Esophagus mucosa (tissue), 1 donor: Measurements from ENCODE around the gene SEMA4D. TPM values are rescaled to one million over a fixed set of nuclear protein-coding genes. Genes with fewer than 3 reads are reported as not detected.

Experiments used
- ATAC-seq: fragments of 200-7000 bp; cut with Tn5 transposase; one replicate; pipeline ENCODE4 v1.9.1; 2020
- total RNA-seq: library from RNA; stranded (reverse); gene quantifications from one replicate; pipeline ENCODE4 v1.2.4, GENCODE V29; 2023
- donor health status: DM: yes; HTN: yes; CAD: no.

SEMA4D gene
- total RNA-seq, 1 donor from 2014 or later, result 30.4 TPM

DNA sequence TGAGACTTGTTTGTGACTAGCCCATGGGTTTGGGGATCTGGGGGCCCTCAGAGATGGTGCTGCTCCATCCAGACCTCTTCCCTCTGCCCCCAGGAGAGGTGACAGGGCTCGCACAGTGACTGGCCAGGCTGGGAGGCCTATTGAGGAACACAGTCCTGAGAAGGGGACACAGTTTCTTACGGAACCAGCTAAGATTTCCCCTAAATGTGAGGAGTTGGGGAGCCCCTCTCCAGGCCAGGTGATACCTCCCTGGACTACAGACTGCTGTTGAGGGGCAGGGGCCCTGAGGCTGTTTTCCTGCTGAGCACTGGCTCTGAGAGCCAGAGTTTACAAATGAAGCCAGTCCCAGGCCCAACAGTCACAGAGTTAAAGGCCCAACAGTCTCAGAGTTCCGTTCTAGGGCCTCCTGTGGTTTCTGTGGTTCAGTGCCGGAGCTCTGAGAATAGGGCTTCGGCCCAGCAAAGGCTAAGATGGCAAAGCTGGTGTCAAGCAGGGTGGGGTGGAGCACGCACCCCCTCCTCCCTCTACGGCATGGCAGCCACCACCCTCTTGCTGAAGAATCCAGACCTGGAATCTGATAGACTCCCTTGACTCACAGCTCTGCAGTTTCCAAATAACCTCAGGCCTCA is 1.1 kb upstream of the SEMA4D start:
- no peak for ATAC-seq

DNA sequence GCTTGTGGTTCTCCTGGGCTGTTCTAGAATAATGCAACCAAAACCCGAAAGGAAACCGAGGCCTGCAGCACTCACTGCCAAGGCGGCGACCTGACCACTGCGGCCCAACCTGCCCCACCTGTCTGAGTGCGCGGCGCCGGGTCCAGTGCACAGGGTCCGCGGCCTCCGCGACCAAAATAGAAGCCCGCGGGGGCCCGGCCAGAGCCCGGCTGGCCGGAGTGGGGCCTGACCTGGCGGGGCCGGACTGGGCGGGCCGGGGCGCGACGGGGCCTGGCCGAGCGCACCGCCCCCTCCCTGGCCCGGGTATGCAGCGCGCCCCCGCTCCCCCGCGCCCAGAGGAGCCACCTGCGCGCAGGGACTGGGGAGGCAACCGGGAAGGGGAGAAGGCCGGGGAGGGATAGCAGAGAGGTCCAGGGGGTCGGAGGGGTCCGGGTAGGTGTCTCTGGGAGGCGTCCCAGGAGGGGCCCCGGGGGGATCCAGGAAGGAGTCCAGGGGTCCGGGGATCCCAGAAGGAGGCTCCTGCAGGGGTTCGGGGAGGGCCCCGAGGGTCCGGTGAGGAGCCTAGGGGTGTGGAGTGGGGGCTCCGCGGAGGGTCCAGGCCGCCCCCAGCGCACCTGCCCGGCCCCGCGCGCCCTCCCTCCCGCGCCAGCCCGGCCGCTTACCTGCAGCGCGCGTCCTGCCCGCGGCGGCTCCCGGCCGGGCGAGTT is 503 bp downstream of the SEMA4D start:
- peak; percentile 35 for ATAC-seq

GRCh38 chr9:89496645-89497256 is 1.2 kb downstream of the SEMA4D start:
- no peak for ATAC-seq

DNA sequence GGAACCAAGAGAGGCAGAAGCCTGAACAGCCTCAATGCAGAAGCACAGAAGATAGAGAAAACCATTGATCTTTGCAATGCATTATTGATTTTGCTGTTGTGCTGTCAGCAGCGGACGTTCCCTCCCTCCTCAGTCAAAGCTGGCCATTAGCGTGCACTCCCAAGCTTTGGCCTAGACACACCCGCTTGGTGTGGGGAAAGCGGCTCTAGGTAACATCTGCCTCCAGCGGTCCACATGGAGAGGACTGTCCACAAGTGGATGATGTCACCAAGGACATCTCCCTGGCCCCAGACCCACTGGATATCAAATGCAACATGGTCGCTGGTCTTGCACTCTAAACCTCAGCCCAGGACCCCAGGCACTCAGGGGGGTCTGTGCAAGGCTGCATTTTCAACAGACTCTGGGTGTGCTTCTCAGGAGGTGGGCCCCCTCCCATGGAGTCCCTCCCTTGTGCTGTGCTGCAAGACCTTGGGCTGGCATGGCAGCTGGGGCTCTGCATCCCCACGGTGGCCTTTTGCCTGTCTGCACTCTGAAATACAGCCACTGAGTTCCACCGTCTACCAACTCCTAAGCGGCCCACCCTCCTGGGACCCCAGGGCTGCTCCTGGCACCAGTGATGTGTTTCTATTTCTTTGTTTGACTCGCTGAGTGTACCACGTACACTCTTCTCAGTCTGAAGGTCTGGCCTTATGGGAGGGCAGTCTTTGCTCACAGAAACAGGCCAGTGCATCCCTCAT is 1.9 kb downstream of the SEMA4D start:
- ATAC-seq, result no peak

- ATAC-seq, result peak; percentile 43
Measured at GRCh38 chr9:89494199-89494598, 3.7 kb downstream of the SEMA4D start.

DNA sequence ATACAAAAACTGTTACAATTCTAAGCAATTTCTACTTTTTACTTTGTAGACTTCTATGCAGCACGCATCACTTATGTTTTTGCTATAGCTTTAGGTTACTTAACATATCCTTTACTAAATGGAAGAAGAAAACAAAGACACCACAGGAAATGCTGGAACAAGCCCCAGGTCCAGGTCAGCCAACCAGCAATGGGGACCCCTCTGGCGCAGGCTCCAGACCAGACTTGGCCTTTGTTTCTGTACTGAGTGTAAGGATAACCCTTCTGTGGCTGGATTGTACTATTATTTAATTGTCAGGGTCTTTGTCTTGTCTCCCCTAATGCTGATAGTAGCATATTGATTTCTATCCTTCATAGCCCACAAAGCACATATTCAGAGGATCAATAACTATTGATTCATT is 4.2 kb downstream of the SEMA4D start:
- ATAC-seq, result no peak

GRCh38 chr9:89493181-89493580 is 4.7 kb downstream of the SEMA4D start:
- ATAC-seq, result no peak

DNA sequence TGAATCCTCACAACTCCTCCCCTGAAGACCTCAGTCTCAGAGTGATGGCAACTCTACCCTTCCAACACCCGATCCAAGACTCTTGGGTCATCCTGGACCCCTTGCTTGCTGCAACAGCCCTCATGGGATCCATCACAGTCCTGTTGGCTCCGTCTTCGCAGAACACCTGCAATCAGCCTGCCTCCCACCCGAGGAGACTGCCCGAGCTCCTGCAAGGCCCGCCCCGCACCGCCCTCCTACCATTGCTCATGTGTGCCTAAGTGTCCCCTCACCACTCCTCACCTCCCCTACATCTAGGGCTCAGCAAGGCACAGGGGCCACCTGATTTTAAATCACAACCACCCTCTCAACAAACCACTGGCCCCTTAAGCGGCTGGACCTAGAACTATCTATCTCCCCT is 5.3 kb downstream of the SEMA4D start:
- no peak for ATAC-seq

- ATAC-seq, result no peak
Measured at GRCh38 chr9:89491694-89492093, 6.2 kb downstream of the SEMA4D start.

DNA sequence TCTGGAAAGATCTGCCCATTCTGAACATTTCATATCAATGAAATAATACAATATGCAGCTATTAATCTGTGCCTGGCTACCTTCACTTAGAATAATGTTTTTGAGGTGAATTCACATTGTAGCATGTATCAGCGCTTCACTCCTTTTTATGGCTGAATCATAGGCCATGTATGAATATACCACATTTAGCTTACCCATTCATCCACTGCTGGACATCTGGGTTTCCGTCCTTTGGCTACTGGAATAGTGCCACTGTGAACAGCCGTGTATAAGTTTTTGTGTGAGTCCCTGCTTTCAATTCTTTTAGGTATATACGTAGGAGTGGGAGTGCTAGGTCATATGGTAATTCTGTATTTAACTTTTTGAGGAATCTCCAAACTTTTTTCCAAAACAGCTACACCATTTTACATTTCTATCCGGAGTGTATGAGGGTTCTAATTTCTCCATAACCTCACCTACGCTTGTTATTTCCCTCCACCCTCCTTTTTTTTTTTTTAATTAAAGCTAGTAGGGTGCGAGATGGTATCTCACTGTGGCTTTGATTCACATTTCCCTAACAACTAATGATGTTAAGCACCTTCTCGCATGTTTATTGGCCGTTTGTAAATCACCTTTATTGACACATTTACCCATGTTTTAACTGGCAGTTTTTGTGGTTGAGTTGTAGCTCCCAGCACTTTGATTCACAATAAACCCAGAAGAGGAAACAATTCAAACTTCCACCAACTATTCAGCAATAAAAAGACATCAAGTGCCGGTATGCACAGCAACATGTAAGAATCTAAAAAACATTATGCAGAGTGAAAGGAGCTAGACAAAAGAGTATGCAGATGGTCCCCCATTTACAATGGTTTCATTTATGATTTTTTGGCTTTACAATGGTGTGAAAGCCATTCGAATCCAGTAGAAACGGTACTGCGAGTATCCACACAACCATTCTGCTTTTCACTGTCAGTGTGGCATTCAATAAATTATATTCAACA is 8.1 kb downstream of the SEMA4D start:
- no peak for ATAC-seq

DNA sequence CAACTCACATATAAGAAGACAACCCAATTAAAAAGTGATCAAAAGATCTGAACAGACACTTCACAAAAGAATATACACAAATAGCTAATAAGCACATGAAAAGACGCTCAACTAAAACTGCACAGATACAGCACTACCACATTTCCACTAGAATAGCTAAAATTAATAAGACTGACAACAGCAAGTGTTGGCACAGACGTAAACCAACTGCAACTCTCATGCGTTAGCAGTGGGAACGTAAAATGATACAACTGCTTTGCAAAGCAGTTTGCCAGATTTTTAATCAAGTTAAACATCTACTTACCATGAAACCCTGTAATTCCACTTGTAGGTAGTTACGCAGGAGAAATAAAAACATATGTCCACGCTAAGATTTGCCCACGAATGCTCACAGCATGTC is 9.0 kb downstream of the SEMA4D start:
- ATAC-seq, result no peak

GRCh38 chr9:89488131-89488530 is 9.8 kb downstream of the SEMA4D start:
- ATAC-seq, result no peak

GRCh38 chr9:89486681-89487080 is 11.2 kb downstream of the SEMA4D start:
- no peak for ATAC-seq

GRCh38 chr9:89484475-89485404 is 13.2 kb downstream of the SEMA4D start:
- ATAC-seq, result peak; percentile 63

- peak; percentile 59 for ATAC-seq
Measured at GRCh38 chr9:89483592-89484474, 14.1 kb downstream of the SEMA4D start.

DNA sequence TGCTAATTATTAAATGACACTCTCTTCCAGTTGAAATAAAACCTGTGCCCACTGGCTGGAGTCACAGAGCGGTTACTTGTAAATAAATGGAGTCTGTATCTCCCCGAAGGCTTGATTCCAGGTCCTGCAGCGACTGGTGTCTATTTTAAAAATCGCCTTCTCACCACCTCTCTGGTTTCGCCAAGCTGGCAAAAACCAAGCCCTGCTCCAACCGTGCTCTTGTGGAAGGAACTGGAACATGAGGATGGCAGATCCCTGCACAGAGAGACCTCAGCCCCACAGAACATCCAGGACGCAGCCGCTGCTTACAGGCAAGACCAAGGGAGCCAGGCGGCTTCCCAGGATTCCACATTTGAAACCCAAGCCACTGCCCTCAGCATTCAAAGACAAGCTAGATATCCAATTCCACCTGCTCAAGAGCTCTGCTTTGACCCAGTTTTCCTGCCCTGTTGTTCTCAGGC is 15.0 kb downstream of the SEMA4D start:
- no peak for ATAC-seq

DNA sequence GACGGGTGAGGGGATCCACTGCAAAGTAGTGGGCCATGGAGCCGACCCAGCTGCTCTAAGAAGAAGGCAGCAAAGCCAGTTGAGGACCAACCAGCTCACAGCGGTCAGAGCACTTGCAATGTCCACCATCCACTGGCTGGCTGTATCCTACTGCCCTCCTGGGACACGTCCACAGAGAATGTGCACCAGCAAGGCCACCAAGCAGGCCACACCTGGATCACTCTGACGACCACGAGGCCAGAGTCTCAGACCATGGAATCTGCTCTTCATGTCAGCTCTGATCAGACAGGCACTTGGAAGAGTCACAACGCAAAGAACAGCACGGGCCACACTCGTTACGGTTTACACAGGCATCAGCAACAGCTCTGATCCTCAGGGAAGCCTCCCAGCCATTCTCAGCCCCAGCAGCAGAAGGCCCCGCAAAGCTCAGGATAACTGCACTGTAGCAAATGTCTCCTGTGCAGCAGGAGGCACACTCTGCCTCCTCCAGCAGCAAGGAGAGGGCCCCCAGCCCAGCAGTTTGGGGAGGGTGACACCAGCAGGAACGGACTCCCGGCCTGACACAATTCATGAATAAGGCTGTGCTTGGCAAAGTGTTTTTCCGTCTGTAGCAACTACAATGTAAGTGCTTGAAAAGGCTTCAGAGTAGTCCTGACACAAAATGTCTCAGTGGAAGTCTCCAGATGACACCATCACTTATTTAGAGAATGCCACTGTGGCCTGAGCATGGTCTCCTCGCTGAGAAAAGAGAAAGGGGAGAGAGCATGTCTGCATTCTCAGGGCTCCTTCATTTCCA is 15.7 kb downstream of the SEMA4D start:
- no peak for ATAC-seq

DNA sequence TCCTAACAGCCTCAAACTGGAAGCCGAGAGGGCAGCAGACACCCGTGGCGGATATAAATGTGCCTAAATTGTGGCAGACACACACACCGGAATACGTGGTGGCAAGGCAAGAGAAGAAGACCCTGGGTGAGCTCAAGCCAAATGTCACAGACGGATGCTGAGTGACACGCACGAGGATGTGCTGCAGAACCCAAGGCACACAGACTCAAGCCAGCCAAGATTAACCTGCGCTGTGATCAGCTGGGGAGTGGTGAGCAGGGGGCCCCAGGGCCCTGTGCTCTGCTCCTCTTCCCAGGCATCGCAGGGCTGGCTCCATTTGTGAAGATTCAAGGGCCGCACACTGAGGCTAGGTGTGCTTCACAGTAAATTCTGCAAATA is 16.4 kb downstream of the SEMA4D start:
- no peak for ATAC-seq
